ENCODE results near the gene HOXC9.

- TF ChIP-seq POLR2A (IDR thresholded peaks at IDR 0.05) (no peak), CTCF (IDR thresholded peaks at IDR 0.05) (no peak)
These were observed 26.5 kb upstream of the HOXC9 start for GRCh38 chr12:53973236-53974042.
